NOMO-1 treated with DMSO at 0.1 percent for 48 hours (cell line): ENCODE data around the gene PSRC1.
A peak's percentile ranks its signal among the peaks of the same experiment; 100 is the strongest.

ENCODE experiments used
- DNase-seq: peaks from one replicate; lab custom pipeline; 2025; ENCODE audit not compliant: unreplicated experiment; lab: John Stamatoyannopoulos, UW

Gene PSRC1

GRCh38 chr1:109259674-109260557 is 23.0 kb downstream of the PSRC1 start:
- peak; percentile 1 for DNase-seq

GRCh38 chr1:109258481-109259466 is 24.2 kb downstream of the PSRC1 start:
- no peak for DNase-seq

- DNase-seq, result no peak
These were observed 25.1 kb downstream of the PSRC1 start for GRCh38 chr1:109257682-109258421.

- DNase-seq, result no peak
These were observed 25.8 kb downstream of the PSRC1 start for GRCh38 chr1:109256971-109257681.

GRCh38 chr1:109256085-109256484 is 26.9 kb downstream of the PSRC1 start:
- DNase-seq, result no peak

GRCh38 chr1:109255678-109256077 is 27.3 kb downstream of the PSRC1 start:
- no peak for DNase-seq

- no peak for DNase-seq
These were observed 27.8 kb downstream of the PSRC1 start for GRCh38 chr1:109255097-109255651.

- DNase-seq, result no peak
These were observed 28.3 kb downstream of the PSRC1 start for GRCh38 chr1:109254621-109255096.

GRCh38 chr1:109253803-109254620 is 28.9 kb downstream of the PSRC1 start:
- DNase-seq, result no peak

- no peak for DNase-seq
These were observed 29.8 kb downstream of the PSRC1 start for GRCh38 chr1:109252893-109253802.

- DNase-seq, result no peak
These were observed 30.6 kb downstream of the PSRC1 start for GRCh38 chr1:109252167-109252892.

- no peak for DNase-seq
These were observed 31.4 kb downstream of the PSRC1 start for GRCh38 chr1:109251277-109252166.

GRCh38 chr1:109250454-109251276 is 32.3 kb downstream of the PSRC1 start:
- DNase-seq, result no peak

- DNase-seq, result no peak
These were observed 33.1 kb downstream of the PSRC1 start for GRCh38 chr1:109249654-109250401.
